Neural progenitor cell (in vitro differentiated cells): Measurements from ENCODE around the gene UBR4. TPM values are rescaled to one million over a fixed set of nuclear protein-coding genes. Genes with fewer than 3 reads are reported as not detected.

Experiments used
- DNase-seq: peaks from one replicate; pipeline ENCODE4 v3.0.0-alpha.2; 2016; ENCODE audit warnings: low spot score
- H2AFZ ChIP-seq: fragments of 200-600 bp; sonication (generic); replicated peaks from 2 replicates; pipeline ENCODE4 v1.6.1; 2016; ENCODE audit warnings: antibody characterized with exemption
- H3F3A ChIP-seq: fragments of 200-600 bp; sonication (generic); 2 replicates; pipeline ENCODE4 v1.6.1; 2016; ENCODE audit warnings: antibody characterized with exemption, low read depth
- H3K27ac ChIP-seq: fragments of 200-600 bp; sonication (generic); 2 replicates; pipeline ENCODE4 v1.5.1; 2016; ENCODE audit warnings: mild to moderate bottlenecking
- H3K27me3 ChIP-seq: fragments of 200-600 bp; sonication (generic); 2 replicates; pipeline ENCODE4 v1.6.1; 2016; ENCODE audit warnings: mild to moderate bottlenecking, moderate library complexity
- H3K36me3 ChIP-seq: fragments of 200-600 bp; sonication (generic); 2 replicates; pipeline ENCODE4 v1.5.1; 2016
- H3K4me1 ChIP-seq: fragments of 200-600 bp; sonication (generic); 2 replicates; pipeline ENCODE4 v1.6.1; 2016; ENCODE audit warnings: mixed run types
- H3K4me2 ChIP-seq: fragments of 200-600 bp; sonication (generic); 2 replicates; pipeline ENCODE4 v1.6.1; 2016
- H3K4me3 ChIP-seq: fragments of 200-600 bp; sonication (generic); 2 replicates; pipeline ENCODE4 v1.5.1; 2016
- H3K79me2 ChIP-seq: fragments of 200-600 bp; sonication (generic); 2 replicates; pipeline ENCODE4 v1.6.1; 2016; ENCODE audit warnings: low read depth
- H3K9ac ChIP-seq: fragments of 200-600 bp; sonication (generic); 2 replicates; pipeline ENCODE4 v1.6.1; 2016
- H3K9me3 ChIP-seq: fragments of 200-600 bp; sonication (generic); 2 replicates; pipeline ENCODE4 v1.5.1; 2016; ENCODE audit warnings: low read depth
- H4K20me1 ChIP-seq: fragments of 200-600 bp; sonication (generic); 2 replicates; pipeline ENCODE4 v1.6.1; 2016; ENCODE audit warnings: low read depth
- H3K27ac Mint-ChIP-seq: 3 replicates; pipeline ENCODE4 v1.8.0; 2021; ENCODE audit warnings: mixed read lengths
- H3K27me3 Mint-ChIP-seq: 2 replicates; pipeline ENCODE4 v1.8.0; 2022; ENCODE audit warnings: low read depth, mild to moderate bottlenecking, inconsistent platforms, moderate library complexity, mixed read lengths; ENCODE audit not compliant: insufficient read depth
- H3K36me3 Mint-ChIP-seq: 3 replicates; pipeline ENCODE4 v1.8.0; 2021; ENCODE audit warnings: mixed read lengths
- H3K4me1 Mint-ChIP-seq: 3 replicates; pipeline ENCODE4 v1.8.0; 2021; ENCODE audit warnings: mixed read lengths
- H3K4me3 Mint-ChIP-seq: 3 replicates; pipeline ENCODE4 v1.8.0; 2021; ENCODE audit warnings: mild to moderate bottlenecking, moderate library complexity, mixed read lengths
- H3K9me3 Mint-ChIP-seq: 3 replicates; pipeline ENCODE4 v1.8.0; 2020; ENCODE audit warnings: mixed read lengths
- CTCF ChIP-seq: fragments of 200-600 bp; sonication (generic); IDR thresholded peaks from 2 replicates; pipeline ENCODE4 v1.5.1; 2017; ENCODE audit warnings: antibody characterized with exemption, mild to moderate bottlenecking
- EZH2 ChIP-seq: fragments of 200-600 bp; sonication (generic); IDR thresholded peaks from 2 replicates; pipeline ENCODE4 v1.6.1; 2017; ENCODE audit warnings: antibody characterized with exemption, mild to moderate bottlenecking, moderate library complexity
- EZH2phosphoT487 ChIP-seq: fragments of 200-600 bp; sonication (generic); IDR thresholded peaks from 2 replicates; pipeline ENCODE4 v1.6.1; 2017; ENCODE audit warnings: antibody characterized with exemption
- total RNA-seq: library from RNA; depleted of rRNA; stranded (reverse); fragments of >200 nt; gene quantifications from 2 replicates; pipeline ENCODE4 v1.2.3, GENCODE V29; 2015; ENCODE audit warnings: low replicate concordance

The UBR4 gene
- total RNA-seq, 1 donor from 2014 or later, result 71.2 TPM

- no peak for DNase-seq
- Mint-ChIP-seq H3K9me3 (peaks cover 9% of the 10 kb centered on the region), H3K27ac (no peak overlapping the region), H3K4me1 (no peaks in the 10 kb centered on the region), H3K27me3 (peaks cover 3% of the 10 kb centered on the region), H3K4me3 (no peak overlapping the region), H3K36me3 (peaks cover 62% of the 10 kb centered on the region)
- TF ChIP-seq CTCF (no peak), EZH2phosphoT487 (no peak), EZH2 (no peak)
- no peak overlapping the region for H3K4me2 ChIP-seq
- no peaks in the 10 kb centered on the region for H3K27me3 ChIP-seq
- peaks cover under 1% of the 10 kb centered on the region for H3K79me2 ChIP-seq
- H3K36me3 ChIP-seq, result peaks cover 22% of the 10 kb centered on the region
- H3F3A ChIP-seq, result no peaks in the 10 kb centered on the region
- H3K4me3 ChIP-seq, result no peak overlapping the region
- H4K20me1 ChIP-seq, result no peaks in the 10 kb centered on the region
- H3K9me3 ChIP-seq, result peaks cover 3% of the 10 kb centered on the region
- no peaks in the 10 kb centered on the region for H3K4me1 ChIP-seq
- no peak overlapping the region for H3K9ac ChIP-seq
- no peak overlapping the region for H3K27ac ChIP-seq
- H2AFZ ChIP-seq, result no peak overlapping the region
These were observed 71.7 kb downstream of the UBR4 start for GRCh38 chr1:19138331-19138730.

- no peak overlapping the region for H3K4me2 ChIP-seq
- H3K4me3 Mint-ChIP-seq, result no peak overlapping the region
- TF ChIP-seq CTCF (no peak), EZH2 (no peak)
- DNase-seq, result no peak
- H2AFZ ChIP-seq, result no peak overlapping the region
- peaks cover 29% of the 10 kb centered on the region for H3K36me3 ChIP-seq
- H3K4me1 Mint-ChIP-seq, result no peaks in the 10 kb centered on the region
- no peak overlapping the region for H3K4me3 ChIP-seq
- H3K79me2 ChIP-seq, result peaks cover 8% of the 10 kb centered on the region
- no peaks in the 10 kb centered on the region for H3K27me3 ChIP-seq
- peaks cover 72% of the 10 kb centered on the region for H3K36me3 Mint-ChIP-seq
- no peak overlapping the region for H3K9ac ChIP-seq
- H3K9me3 ChIP-seq, result peaks cover 10% of the 10 kb centered on the region
- H3K27ac Mint-ChIP-seq, result no peak overlapping the region
- H3K27me3 Mint-ChIP-seq, result peaks cover 3% of the 10 kb centered on the region
- no peak overlapping the region for H3K27ac ChIP-seq
- no peaks in the 10 kb centered on the region for H4K20me1 ChIP-seq
- no peaks in the 10 kb centered on the region for H3K4me1 ChIP-seq
- H3K9me3 Mint-ChIP-seq, result peaks cover 14% of the 10 kb centered on the region
- H3F3A ChIP-seq, result no peaks in the 10 kb centered on the region
These were observed 72.9 kb downstream of the UBR4 start for GRCh38 chr1:19137158-19137557.

GRCh38 chr1:19133360-19133759, 76.7 kb downstream of the UBR4 start:
- no peak overlapping the region for H3K4me3 Mint-ChIP-seq
- H4K20me1 ChIP-seq, result peaks cover 3% of the 10 kb centered on the region
- no peaks in the 10 kb centered on the region for H3K27me3 Mint-ChIP-seq
- TF ChIP-seq EZH2phosphoT487 (no peak), CTCF (no peak)
- H3K79me2 ChIP-seq, result peaks cover 10% of the 10 kb centered on the region
- no peak overlapping the region for H2AFZ ChIP-seq
- peaks cover 14% of the 10 kb centered on the region for H3K9me3 Mint-ChIP-seq
- H3K9ac ChIP-seq, result no peak overlapping the region
- peaks cover 65% of the 10 kb centered on the region for H3K36me3 Mint-ChIP-seq
- H3K4me2 ChIP-seq, result no peak overlapping the region
- no peaks in the 10 kb centered on the region for H3F3A ChIP-seq
- H3K27ac ChIP-seq, result no peak overlapping the region
- H3K9me3 ChIP-seq, result peaks cover 10% of the 10 kb centered on the region
- H3K36me3 ChIP-seq, result peaks cover 56% of the 10 kb centered on the region
- no peaks in the 10 kb centered on the region for H3K4me1 Mint-ChIP-seq
- DNase-seq, result no peak
- H3K4me1 ChIP-seq, result no peaks in the 10 kb centered on the region
- H3K27me3 ChIP-seq, result no peaks in the 10 kb centered on the region
- H3K4me3 ChIP-seq, result no peak overlapping the region
- no peak overlapping the region for H3K27ac Mint-ChIP-seq

GRCh38 chr1:19130468-19130867, 79.6 kb downstream of the UBR4 start:
- no peak for DNase-seq
- H4K20me1 ChIP-seq, result peaks cover 6% of the 10 kb centered on the region
- TF ChIP-seq EZH2 (no peak), EZH2phosphoT487 (no peak), CTCF (no peak)
- Mint-ChIP-seq H3K27ac (no peak overlapping the region), H3K9me3 (peaks cover 14% of the 10 kb centered on the region), H3K4me3 (no peak overlapping the region), H3K36me3 (peaks cover 54% of the 10 kb centered on the region), H3K27me3 (no peaks in the 10 kb centered on the region), H3K4me1 (no peaks in the 10 kb centered on the region)
- peaks cover 57% of the 10 kb centered on the region for H3K36me3 ChIP-seq
- H3K4me3 ChIP-seq, result no peak overlapping the region
- no peak overlapping the region for H3K4me2 ChIP-seq
- H2AFZ ChIP-seq, result no peak overlapping the region
- no peak overlapping the region for H3K27ac ChIP-seq
- H3K27me3 ChIP-seq, result no peaks in the 10 kb centered on the region
- no peak overlapping the region for H3K9ac ChIP-seq
- peaks cover 10% of the 10 kb centered on the region for H3K79me2 ChIP-seq
- H3F3A ChIP-seq, result peaks cover 5% of the 10 kb centered on the region
- H3K4me1 ChIP-seq, result peaks cover 3% of the 10 kb centered on the region
- H3K9me3 ChIP-seq, result peaks cover 10% of the 10 kb centered on the region
